ENCODE measurements around the gene ALDH2.

DNA sequence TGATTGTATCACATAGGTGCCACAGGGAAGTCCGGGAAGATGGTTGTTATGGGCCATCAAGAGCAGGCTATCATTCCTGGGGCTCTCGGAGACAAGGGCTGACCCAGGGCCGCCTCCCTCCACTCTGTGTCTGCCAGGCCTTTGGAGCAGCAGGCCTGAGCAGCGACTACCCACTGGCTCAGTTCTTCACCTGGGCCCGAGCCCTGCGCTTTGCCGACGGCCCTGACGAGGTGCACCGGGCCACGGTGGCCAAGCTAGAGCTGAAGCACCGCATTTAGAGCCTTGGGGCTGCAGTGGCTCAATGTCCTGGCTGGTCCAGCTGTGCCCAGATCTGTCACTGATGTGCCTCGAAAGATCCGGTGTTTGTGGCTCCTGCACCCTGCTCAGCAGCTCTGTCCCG, 10.5 kb upstream of the ALDH2 start:
- no peak for TF ChIP-seq POLR2A (IDR thresholded peaks at IDR 0.05; ENCODE audit: low read depth)
- no peak for TF ChIP-seq EP300 (IDR thresholded peaks at IDR 0.05)
- TF ChIP-seq, protein P1, sequence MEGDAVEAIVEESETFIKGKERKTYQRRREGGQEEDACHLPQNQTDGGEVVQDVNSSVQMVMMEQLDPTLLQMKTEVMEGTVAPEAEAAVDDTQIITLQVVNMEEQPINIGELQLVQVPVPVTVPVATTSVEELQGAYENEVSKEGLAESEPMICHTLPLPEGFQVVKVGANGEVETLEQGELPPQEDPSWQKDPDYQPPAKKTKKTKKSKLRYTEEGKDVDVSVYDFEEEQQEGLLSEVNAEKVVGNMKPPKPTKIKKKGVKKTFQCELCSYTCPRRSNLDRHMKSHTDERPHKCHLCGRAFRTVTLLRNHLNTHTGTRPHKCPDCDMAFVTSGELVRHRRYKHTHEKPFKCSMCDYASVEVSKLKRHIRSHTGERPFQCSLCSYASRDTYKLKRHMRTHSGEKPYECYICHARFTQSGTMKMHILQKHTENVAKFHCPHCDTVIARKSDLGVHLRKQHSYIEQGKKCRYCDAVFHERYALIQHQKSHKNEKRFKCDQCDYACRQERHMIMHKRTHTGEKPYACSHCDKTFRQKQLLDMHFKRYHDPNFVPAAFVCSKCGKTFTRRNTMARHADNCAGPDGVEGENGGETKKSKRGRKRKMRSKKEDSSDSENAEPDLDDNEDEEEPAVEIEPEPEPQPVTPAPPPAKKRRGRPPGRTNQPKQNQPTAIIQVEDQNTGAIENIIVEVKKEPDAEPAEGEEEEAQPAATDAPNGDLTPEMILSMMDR (IDR thresholded peaks at IDR 0.05): no peak
